ENCODE measurements around the gene EZR. TPM values are rescaled to one million over a fixed set of nuclear protein-coding genes. Genes with fewer than 3 reads are reported as not detected.

EZR gene
- total and polyA plus RNA-seq, 9 of the 15 experiments (the other 6 are each of a cell fraction or from before 2014, with no cell fraction given): 36.5 to 162 (median 104) TPM

GRCh38 chr6:158868122-158868480 lies 48.9 kb upstream of the EZR start:
- H3K9ac ChIP-seq (ENCODE audit: insufficient read depth in 1 of 2, low read depth in 2 of 2, low read length in 2 of 2): no peak overlapping the region
- no peaks in the 10 kb centered on the region for H4K20me1 ChIP-seq (replicated peaks; ENCODE audit: control insufficient read depth, insufficient read depth, low read length)
- H3K79me2 ChIP-seq (ENCODE audit: control insufficient read depth, insufficient read depth, low read length): no peaks in the 10 kb centered on the region
- H3K9me1 ChIP-seq (ENCODE audit: control insufficient read depth, insufficient read depth, low read length): no peaks in the 10 kb centered on the region
- no peak overlapping the region for H3K27ac ChIP-seq (ENCODE audit: extremely low read depth, low read depth, low read length)
- in situ Hi-C loops (cut with MboI) (no loop called here), intact Hi-C loops (cut with micrococcal nuclease) (loop anchor here (5.0 kb wide), 2 partner anchors 94 to 166 kb away; no protein-coding TSS in a partner anchor)
- no peaks in the 10 kb centered on the region; the same call in 1 of the 2 replicates for H3K9me3 ChIP-seq (replicated peaks; ENCODE audit: control insufficient read depth, insufficient read depth, low read depth, low read length)
- POLR2A ChIA-PET: interaction anchor here (0.8 to 2.3 kb wide), 5 partner anchors 14 to 35 kb away, joined by 3 to 11 read pairs (median 4); no protein-coding TSS in a partner anchor
- WGBS (ENCODE audit: insufficient coverage, low coverage, missing lambda C conversion rate): 97% methylated on average over 6 of the region's 6 CpGs
- CTCF ChIA-PET (ENCODE audit: low intra/inter-chr PET ratio): no interaction called here
- no peak overlapping the region for H3K4me3 ChIP-seq
- H3K36me3 ChIP-seq (ENCODE audit: control insufficient read depth, insufficient read depth, low read length): no peaks in the 10 kb centered on the region
- no peak for ATAC-seq
- H2AFZ ChIP-seq (ENCODE audit: low read depth, low read length): no peak overlapping the region
- H3K4me1 ChIP-seq (replicated peaks in 1 of 2; ENCODE audit: control insufficient read depth in 2 of 2, insufficient read depth in 2 of 2, low read length in 2 of 2): peaks cover 17 to 24% of the 10 kb centered on the region in 2 experiments; a peak in 4 of 5 replicates
- no TSS peak for BruUV-seq (replicated peaks)
- H3K4me2 ChIP-seq (ENCODE audit: insufficient read depth, low read length): no peak overlapping the region
- no peaks in the 10 kb centered on the region for H3K27me3 ChIP-seq (ENCODE audit: control insufficient read depth in 2 of 2, insufficient read depth in 2 of 2, low read length in 2 of 2)
- no peak for DNase-seq (ENCODE audit: extremely low read depth in 1 of 4, low spot score in 3 of 4)
- FAIRE-seq: no peak
- TF ChIP-seq YY1 (IDR thresholded peaks at IDR 0.05; ENCODE audit: borderline replicate concordance in 1 of 3, control insufficient read depth in 1 of 3, extremely low read depth in 1 of 3, insufficient read depth in 3 of 3, insufficient read length in 1 of 3, insufficient replicate concordance in 2 of 3, low read depth in 1 of 3, low read length in 2 of 3): peak in 1 of 3 experiments; percentile 22
- TF ChIP-seq CHAMP1 (IDR thresholded peaks at IDR 0.05): peak; percentile 54; the same call in 1 of the 2 replicates
- peak; percentile 63; the same call in 1 of the 2 replicates for TF ChIP-seq ZBTB33 (CRISPR knock-in tag; IDR thresholded peaks at IDR 0.05)
- TF ChIP-seq ZSCAN29 (IDR thresholded peaks at IDR 0.05): no peak
- peak; percentile 54 for TF ChIP-seq RBM25 (IDR thresholded peaks at IDR 0.05; ENCODE audit: low read depth, low read length, severe bottlenecking)
- peak; percentile 32; the same call in 1 of the 2 replicates for TF ChIP-seq BCOR (IDR thresholded peaks at IDR 0.05)
